Astrocyte of the hippocampus (primary cell): ENCODE results near the gene SYT9.

ENCODE experiments used
- DNase-seq: peaks from one replicate; pipeline ENCODE4 v3.0.0; 2011; ENCODE audit warnings: low read depth, low spot score

The SYT9 gene

GRCh38 chr11:7471071-7471470 lies 219.4 kb downstream of the SYT9 start:
- DNase-seq = no peak

DNA sequence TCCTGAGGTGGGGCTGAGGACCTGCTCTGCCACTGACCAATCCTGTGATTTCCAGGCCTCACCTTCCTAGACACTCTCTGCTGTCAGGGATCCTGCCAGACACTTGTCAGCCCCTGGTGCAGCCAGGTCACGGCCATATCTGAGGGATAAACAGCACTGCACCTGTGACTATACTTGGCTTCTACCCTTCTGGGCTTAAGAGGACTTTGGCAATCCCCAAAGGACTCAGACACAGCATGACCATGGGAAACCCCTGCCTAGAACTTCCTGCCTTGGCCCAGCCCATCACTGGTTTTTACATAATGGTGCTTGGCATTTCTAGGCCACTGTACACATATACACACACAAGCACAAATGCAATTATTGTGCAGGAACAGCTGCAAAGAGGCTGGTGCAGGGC lies 222.0 kb downstream of the SYT9 start:
- DNase-seq = no peak

GRCh38 chr11:7480113-7480512 lies 228.4 kb downstream of the SYT9 start:
- peak; percentile 43 for DNase-seq

- peak; percentile 16 for DNase-seq
Observed at GRCh38 chr11:7484131-7484530, 232.4 kb downstream of the SYT9 start.

- peak; percentile 62 for DNase-seq
Observed at GRCh38 chr11:7484645-7485044, 232.9 kb downstream of the SYT9 start.

GRCh38 chr11:7485186-7486097 lies 233.7 kb downstream of the SYT9 start, which contains the start of gene OLFML1:
Gene OLFML1, plus strand, starts transcription at chr11:7485506. Its CDS starts 370 bp downstream, at chr11:7485876.
- no peak for DNase-seq

- peak; percentile 21 for DNase-seq
Observed at GRCh38 chr11:7486098-7486780, 234.5 kb downstream of the SYT9 start.

GRCh38 chr11:7486781-7487140 lies 235.1 kb downstream of the SYT9 start:
- peak; percentile 34 for DNase-seq

DNA sequence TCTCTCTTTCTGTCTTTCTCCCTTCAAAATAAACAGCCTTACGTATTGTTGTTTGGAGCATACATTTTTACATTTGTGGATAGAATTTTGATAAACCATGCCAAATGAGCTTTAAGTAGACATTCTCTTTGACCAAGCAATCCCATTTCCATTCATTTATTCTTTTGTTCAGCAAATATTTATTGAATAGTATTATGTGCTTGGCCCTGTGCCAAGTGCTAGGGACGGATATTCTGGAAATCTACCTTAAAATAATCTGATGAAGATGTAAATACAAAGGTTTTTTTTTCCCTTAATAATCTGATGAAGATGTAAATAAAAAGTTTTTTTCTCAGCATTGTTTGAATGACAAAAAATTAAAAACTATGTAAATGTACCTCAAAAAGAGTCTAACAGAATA lies 235.7 kb downstream of the SYT9 start:
- DNase-seq = no peak

- DNase-seq = no peak
Observed at GRCh38 chr11:7488681-7489080, 237.0 kb downstream of the SYT9 start.

- no peak for DNase-seq
Observed at GRCh38 chr11:7489376-7489775, 237.7 kb downstream of the SYT9 start.

GRCh38 chr11:7490054-7490453 lies 238.3 kb downstream of the SYT9 start:
- DNase-seq = no peak

DNA sequence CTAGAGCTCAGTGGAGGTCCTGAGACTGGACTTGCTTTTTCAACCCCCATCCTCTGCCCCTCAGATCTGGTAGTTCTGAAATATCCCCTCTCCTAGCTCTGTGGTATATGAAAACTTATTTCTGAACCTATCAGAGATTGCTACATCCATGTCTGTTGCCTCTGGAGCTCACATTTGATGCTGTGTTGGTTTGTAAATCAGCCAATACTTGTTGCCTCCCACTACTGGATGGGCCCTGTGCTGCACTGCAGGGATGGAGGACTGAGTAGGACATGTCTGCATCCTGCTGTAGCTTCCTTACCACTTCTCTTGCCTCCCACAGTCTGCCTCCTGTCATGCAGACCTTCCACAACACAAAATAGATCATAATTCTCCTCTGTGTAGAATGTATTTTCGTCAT lies 238.8 kb downstream of the SYT9 start:
- no peak for DNase-seq

DNA sequence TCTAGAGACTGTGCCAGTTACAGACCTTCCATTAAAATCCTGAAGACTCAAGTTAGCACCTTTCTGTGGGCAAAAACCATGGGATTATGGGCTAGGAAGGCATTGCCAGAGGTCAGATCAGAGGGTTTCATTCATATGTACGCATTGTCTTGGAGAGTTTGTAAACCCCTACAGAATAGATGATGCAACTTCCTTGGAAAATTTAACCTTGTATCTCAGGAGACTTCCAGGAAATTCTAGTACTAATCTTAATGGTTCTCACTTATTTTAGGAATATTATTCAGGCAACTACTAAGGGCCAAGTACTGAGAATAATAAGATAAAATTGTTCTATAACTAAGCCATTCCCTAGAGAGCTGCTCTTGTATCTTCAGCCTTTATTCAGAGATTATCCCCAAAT lies 240.5 kb downstream of the SYT9 start:
- no peak for DNase-seq

DNA sequence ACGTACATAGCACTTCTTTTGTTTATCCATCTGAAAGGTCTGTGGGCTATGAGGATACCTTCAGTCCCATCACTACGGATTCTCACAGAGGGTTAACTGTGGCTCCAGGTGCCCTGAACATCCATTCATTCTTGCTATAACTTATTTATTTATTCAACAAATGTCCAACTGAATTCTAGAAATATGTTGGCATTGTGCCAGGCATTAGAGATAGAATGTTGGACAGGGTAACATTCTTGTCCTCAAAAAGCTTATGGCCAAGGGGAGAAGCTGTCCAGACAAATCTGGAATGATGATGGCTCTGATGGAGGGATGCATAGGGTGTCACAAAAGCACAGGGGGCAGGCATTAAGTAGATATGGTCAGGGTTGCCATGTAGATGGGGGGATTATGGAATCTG lies 242.0 kb downstream of the SYT9 start:
- no peak for DNase-seq

- no peak for DNase-seq
Observed at GRCh38 chr11:7494086-7494745, 242.5 kb downstream of the SYT9 start.

GRCh38 chr11:7495882-7496551 lies 244.3 kb downstream of the SYT9 start:
- no peak for DNase-seq

- no peak for DNase-seq
Observed at GRCh38 chr11:7498193-7498592, 246.5 kb downstream of the SYT9 start.

- no peak for DNase-seq
Observed at GRCh38 chr11:7499081-7499480, 247.4 kb downstream of the SYT9 start.

- no peak for DNase-seq
Observed at GRCh38 chr11:7500251-7500650, 248.5 kb downstream of the SYT9 start.

- no peak for DNase-seq
Observed at GRCh38 chr11:7501251-7501650, 249.5 kb downstream of the SYT9 start.

DNA sequence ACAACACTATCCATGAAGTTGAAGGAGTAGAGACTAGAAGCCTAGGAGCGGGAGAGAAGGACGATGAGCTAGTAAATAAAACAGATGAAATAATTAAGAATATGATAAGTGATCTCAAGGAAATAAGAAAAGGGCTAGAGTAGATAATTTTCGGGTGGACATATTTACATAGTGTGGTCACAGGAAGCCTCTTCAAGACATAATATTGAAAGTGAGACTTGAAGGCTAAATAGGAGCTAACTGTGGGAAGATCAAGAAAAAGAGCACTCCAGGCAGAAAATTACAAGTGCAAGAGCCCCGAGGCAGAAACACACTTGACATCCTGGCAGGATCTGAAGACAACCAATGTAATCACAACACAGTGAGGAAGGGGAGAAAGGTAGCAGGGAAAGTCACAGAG lies 250.2 kb downstream of the SYT9 start:
- no peak for DNase-seq
